ENCODE data around the gene DPP10. TPM values are rescaled to one million over a fixed set of nuclear protein-coding genes. Genes with fewer than 3 reads are reported as not detected.

DPP10 gene
- total RNA-seq, 4 donors from 2014 or later: 1.9 to 4.6 (median 3.9) TPM

- H3K9me3 ChIP-seq: no peaks in the 10 kb centered on the region
- H3K4me3 ChIP-seq: no peak overlapping the region
- no peak for ATAC-seq
- no peak overlapping the region for H3K27ac ChIP-seq
- no peaks in the 10 kb centered on the region for H3K4me1 ChIP-seq
- TF ChIP-seq, protein P1, sequence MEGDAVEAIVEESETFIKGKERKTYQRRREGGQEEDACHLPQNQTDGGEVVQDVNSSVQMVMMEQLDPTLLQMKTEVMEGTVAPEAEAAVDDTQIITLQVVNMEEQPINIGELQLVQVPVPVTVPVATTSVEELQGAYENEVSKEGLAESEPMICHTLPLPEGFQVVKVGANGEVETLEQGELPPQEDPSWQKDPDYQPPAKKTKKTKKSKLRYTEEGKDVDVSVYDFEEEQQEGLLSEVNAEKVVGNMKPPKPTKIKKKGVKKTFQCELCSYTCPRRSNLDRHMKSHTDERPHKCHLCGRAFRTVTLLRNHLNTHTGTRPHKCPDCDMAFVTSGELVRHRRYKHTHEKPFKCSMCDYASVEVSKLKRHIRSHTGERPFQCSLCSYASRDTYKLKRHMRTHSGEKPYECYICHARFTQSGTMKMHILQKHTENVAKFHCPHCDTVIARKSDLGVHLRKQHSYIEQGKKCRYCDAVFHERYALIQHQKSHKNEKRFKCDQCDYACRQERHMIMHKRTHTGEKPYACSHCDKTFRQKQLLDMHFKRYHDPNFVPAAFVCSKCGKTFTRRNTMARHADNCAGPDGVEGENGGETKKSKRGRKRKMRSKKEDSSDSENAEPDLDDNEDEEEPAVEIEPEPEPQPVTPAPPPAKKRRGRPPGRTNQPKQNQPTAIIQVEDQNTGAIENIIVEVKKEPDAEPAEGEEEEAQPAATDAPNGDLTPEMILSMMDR (IDR thresholded peaks at IDR 0.05): no peak
- TF ChIP-seq POLR2A (IDR thresholded peaks at IDR 0.05): no peak
- no peak for TF ChIP-seq EP300 (IDR thresholded peaks at IDR 0.05)
- no peak for TF ChIP-seq POLR2AphosphoS5 (IDR thresholded peaks at IDR 0.05)
- no peaks in the 10 kb centered on the region for H3K36me3 ChIP-seq
- WGBS, 2 donors (ENCODE audit: low coverage in 1 of 2): 72 to 88% methylated on average over 3 to 4 of the region's 4 CpGs
- H3K27me3 ChIP-seq: no peaks in the 10 kb centered on the region
Measured at GRCh38 chr2:115524452-115524851, 1082.0 kb downstream of the DPP10 start.

GRCh38 chr2:115529627-115530026 lies 1087.2 kb downstream of the DPP10 start:
- Histone ChIP-seq H3K27ac (no peak overlapping the region), H3K4me3 (no peak overlapping the region), H3K4me1 (no peaks in the 10 kb centered on the region), H3K36me3 (no peaks in the 10 kb centered on the region), H3K27me3 (no peaks in the 10 kb centered on the region), H3K9me3 (no peaks in the 10 kb centered on the region)
- no peak for ATAC-seq
- TF ChIP-seq, protein P1 (IDR thresholded peaks at IDR 0.05): no peak
- TF ChIP-seq EP300 (IDR thresholded peaks at IDR 0.05): no peak
- TF ChIP-seq POLR2A (IDR thresholded peaks at IDR 0.05): no peak
- TF ChIP-seq POLR2AphosphoS5 (IDR thresholded peaks at IDR 0.05): no peak

GRCh38 chr2:115533081-115533480 lies 1090.6 kb downstream of the DPP10 start:
- 72 to 83% methylated on average over 4 of the region's 4 CpGs for WGBS, 2 donors (ENCODE audit: low coverage in 1 of 2)

DNA sequence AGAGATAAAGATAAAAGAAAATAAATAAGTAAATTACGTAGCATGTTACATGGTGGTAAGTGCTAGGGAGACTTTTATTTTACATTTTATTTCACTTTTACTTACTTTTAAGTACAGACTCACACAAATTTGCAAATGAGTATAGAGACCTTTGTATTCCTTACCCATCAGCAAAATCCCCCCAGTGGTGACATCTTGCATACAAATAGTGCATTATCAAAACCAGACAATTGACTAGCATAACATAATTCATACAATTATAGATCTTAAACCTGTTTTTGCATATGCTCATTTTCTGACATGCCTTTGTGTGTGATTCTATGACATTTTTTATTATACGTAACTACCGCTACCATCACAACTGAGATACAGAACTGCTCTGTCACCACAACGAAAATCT lies 1099.4 kb downstream of the DPP10 start:
- Histone ChIP-seq H3K9me3 (no peaks in the 10 kb centered on the region), H3K27ac (no peak overlapping the region), H3K4me1 (no peaks in the 10 kb centered on the region), H3K27me3 (no peaks in the 10 kb centered on the region), H3K36me3 (no peaks in the 10 kb centered on the region), H3K4me3 (no peak overlapping the region)
- TF ChIP-seq POLR2AphosphoS5 (IDR thresholded peaks at IDR 0.05) (no peak), EP300 (IDR thresholded peaks at IDR 0.05) (no peak), POLR2A (IDR thresholded peaks at IDR 0.05) (no peak)
- TF ChIP-seq, protein P1 (IDR thresholded peaks at IDR 0.05): no peak
- 90 to 91% methylated on average over 4 of the region's 4 CpGs for WGBS, 2 donors (ENCODE audit: low coverage in 1 of 2)
- no peak for ATAC-seq

More at GRCh38 chr2:115533081-115533480, 1090.6 kb downstream of the DPP10 start:
- no peak overlapping the region for H3K27ac ChIP-seq
- H3K4me3 ChIP-seq: no peak overlapping the region
- H3K36me3 ChIP-seq: no peaks in the 10 kb centered on the region
- H3K9me3 ChIP-seq: no peaks in the 10 kb centered on the region
- no peak for TF ChIP-seq EP300 (IDR thresholded peaks at IDR 0.05)
- TF ChIP-seq, protein P1 (IDR thresholded peaks at IDR 0.05): no peak
- no peak for TF ChIP-seq POLR2A (IDR thresholded peaks at IDR 0.05)
- TF ChIP-seq POLR2AphosphoS5 (IDR thresholded peaks at IDR 0.05): no peak
- H3K27me3 ChIP-seq: no peaks in the 10 kb centered on the region
- H3K4me1 ChIP-seq: no peaks in the 10 kb centered on the region
- no peak for ATAC-seq

DNA sequence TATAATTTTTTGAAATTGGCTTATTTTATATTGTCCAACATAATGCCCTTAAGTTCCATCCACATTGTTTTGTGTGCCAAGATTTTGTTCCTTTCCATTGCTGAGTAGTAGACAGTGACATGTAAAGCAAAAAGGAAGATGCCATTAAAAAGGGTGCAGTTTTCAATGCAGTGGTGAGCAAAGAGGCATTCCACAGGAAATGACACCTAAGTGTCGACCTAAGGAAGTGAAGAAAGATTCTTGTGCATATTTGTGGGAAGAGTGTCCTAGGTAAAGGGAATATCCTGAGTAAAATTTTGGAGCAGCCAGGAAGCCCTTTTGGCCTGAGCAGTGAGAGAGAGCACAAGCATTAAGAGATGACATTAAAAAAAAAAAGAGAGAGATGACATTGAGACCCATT lies 1099.9 kb downstream of the DPP10 start:
- Histone ChIP-seq H3K27ac (no peak overlapping the region), H3K27me3 (no peaks in the 10 kb centered on the region), H3K9me3 (no peaks in the 10 kb centered on the region), H3K4me1 (no peaks in the 10 kb centered on the region), H3K4me3 (no peak overlapping the region), H3K36me3 (no peaks in the 10 kb centered on the region)
- 50 to 71% methylated on average over 1 of the region's 1 CpG for WGBS, 2 donors (ENCODE audit: low coverage in 1 of 2)
- no peak for ATAC-seq
- TF ChIP-seq POLR2AphosphoS5 (IDR thresholded peaks at IDR 0.05): no peak
- TF ChIP-seq, protein P1 (IDR thresholded peaks at IDR 0.05): no peak
- no peak for TF ChIP-seq EP300 (IDR thresholded peaks at IDR 0.05)
